ENCODE data around the gene ENTPD8.

DNA sequence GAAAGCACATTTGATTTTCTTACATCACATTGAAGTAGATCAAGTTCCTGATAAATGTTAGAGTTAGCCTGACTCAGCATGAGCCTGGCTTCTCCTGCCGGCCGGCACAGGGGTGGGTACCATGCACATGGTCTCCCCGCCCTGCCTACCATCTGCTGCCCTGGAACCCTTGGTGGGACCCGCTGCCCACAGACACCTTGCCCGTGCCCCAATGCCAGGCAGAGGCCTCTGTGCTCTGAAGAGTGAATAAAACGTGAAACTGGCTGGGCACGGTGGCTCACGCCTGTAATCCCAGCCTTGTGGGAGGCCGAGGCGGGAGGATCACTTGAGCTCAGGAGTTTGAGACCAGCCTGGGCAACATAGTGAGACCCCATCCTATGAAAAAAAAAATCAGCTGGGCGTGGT lies 35.5 kb downstream of the ENTPD8 start:
- TF ChIP-seq, protein P1, sequence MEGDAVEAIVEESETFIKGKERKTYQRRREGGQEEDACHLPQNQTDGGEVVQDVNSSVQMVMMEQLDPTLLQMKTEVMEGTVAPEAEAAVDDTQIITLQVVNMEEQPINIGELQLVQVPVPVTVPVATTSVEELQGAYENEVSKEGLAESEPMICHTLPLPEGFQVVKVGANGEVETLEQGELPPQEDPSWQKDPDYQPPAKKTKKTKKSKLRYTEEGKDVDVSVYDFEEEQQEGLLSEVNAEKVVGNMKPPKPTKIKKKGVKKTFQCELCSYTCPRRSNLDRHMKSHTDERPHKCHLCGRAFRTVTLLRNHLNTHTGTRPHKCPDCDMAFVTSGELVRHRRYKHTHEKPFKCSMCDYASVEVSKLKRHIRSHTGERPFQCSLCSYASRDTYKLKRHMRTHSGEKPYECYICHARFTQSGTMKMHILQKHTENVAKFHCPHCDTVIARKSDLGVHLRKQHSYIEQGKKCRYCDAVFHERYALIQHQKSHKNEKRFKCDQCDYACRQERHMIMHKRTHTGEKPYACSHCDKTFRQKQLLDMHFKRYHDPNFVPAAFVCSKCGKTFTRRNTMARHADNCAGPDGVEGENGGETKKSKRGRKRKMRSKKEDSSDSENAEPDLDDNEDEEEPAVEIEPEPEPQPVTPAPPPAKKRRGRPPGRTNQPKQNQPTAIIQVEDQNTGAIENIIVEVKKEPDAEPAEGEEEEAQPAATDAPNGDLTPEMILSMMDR (IDR thresholded peaks at IDR 0.05 in 2 of 3, conservative IDR thresholded peaks at IDR 0.05 in 1 of 3; ENCODE audit: control insufficient read depth in 2 of 3, extremely low read depth in 1 of 3, insufficient read depth in 1 of 3, low read depth in 3 of 3, low read length in 3 of 3), result no peak
- no peak for TF ChIP-seq POLR2A (IDR thresholded peaks at IDR 0.05; ENCODE audit: low read depth, low read length)
- TF ChIP-seq, protein P2, sequence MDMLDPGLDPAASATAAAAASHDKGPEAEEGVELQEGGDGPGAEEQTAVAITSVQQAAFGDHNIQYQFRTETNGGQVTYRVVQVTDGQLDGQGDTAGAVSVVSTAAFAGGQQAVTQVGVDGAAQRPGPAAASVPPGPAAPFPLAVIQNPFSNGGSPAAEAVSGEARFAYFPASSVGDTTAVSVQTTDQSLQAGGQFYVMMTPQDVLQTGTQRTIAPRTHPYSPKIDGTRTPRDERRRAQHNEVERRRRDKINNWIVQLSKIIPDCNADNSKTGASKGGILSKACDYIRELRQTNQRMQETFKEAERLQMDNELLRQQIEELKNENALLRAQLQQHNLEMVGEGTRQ (IDR thresholded peaks at IDR 0.05; ENCODE audit: borderline replicate concordance, low read depth, low read length), result no peak
- no peak for TF ChIP-seq POLR2AphosphoS5 (IDR thresholded peaks at IDR 0.05; ENCODE audit: low read length)
- TF ChIP-seq CHD2 (IDR thresholded peaks at IDR 0.05; ENCODE audit: borderline replicate concordance, low read depth, low read length), result no peak
- TF ChIP-seq, protein P3, sequence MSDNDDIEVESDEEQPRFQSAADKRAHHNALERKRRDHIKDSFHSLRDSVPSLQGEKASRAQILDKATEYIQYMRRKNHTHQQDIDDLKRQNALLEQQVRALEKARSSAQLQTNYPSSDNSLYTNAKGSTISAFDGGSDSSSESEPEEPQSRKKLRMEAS (IDR thresholded peaks at IDR 0.05; ENCODE audit: low read depth, low read length), result no peak
- TF ChIP-seq RAD21 (IDR thresholded peaks at IDR 0.05; ENCODE audit: insufficient read depth, low read depth, low read length), result no peak
- TF ChIP-seq NRF1 (conservative IDR thresholded peaks at IDR 0.05; ENCODE audit: low read depth, low read length), result no peak
- no peak for TF ChIP-seq ASH2L (IDR thresholded peaks at IDR 0.05; ENCODE audit: borderline replicate concordance, low read depth)
